ENCODE measurements around the gene ZWILCH. TPM values are rescaled to one million over a fixed set of nuclear protein-coding genes. Genes with fewer than 3 reads are reported as not detected.

ZWILCH gene
- total RNA-seq, 3 donors from 2014 or later (not counting 1 experiment from before 2014, with no cell fraction given) = 8.7 to 9.9 (median 9.7) TPM

DNA sequence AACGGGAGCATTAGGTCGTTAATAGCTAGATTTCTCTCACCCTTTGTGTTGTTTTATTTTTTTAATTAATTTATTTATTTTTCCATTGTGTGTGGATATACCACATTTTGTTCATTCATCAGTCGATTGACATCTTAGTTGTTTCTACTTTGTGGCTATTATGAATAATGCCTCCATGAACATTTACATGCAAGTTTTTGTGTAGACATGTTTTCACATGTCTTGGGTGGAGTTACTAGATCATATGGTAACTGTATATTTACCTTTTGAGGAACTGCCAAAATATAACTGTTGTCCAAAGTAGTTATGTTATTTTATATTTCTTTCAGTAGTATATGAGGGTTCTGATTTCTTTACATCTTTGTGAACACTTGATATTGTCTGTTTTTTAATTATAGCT lies 18.8 kb downstream of the ZWILCH start:
- ATAC-seq = no peak
- H3K36me3 ChIP-seq (ENCODE audit: control insufficient read depth, insufficient read depth, low read length) = peaks cover 21% of the 10 kb centered on the region
- Mint-ChIP-seq H3K36me3 (no peaks in the 10 kb centered on the region), H3K4me1 (no peaks in the 10 kb centered on the region), H3K27me3 (ENCODE audit: low read depth in 2 of 2) (no peaks in the 10 kb centered on the region), H3K4me3 (no peak overlapping the region), H3K9me3 (no peaks in the 10 kb centered on the region), H3K27ac (no peak overlapping the region)
- no peaks in the 10 kb centered on the region for H3K9me3 ChIP-seq (ENCODE audit: control insufficient read depth, insufficient read depth, low read length)
- no peak overlapping the region for H3K4me3 ChIP-seq (ENCODE audit: low read length)
- TF ChIP-seq, protein P1, sequence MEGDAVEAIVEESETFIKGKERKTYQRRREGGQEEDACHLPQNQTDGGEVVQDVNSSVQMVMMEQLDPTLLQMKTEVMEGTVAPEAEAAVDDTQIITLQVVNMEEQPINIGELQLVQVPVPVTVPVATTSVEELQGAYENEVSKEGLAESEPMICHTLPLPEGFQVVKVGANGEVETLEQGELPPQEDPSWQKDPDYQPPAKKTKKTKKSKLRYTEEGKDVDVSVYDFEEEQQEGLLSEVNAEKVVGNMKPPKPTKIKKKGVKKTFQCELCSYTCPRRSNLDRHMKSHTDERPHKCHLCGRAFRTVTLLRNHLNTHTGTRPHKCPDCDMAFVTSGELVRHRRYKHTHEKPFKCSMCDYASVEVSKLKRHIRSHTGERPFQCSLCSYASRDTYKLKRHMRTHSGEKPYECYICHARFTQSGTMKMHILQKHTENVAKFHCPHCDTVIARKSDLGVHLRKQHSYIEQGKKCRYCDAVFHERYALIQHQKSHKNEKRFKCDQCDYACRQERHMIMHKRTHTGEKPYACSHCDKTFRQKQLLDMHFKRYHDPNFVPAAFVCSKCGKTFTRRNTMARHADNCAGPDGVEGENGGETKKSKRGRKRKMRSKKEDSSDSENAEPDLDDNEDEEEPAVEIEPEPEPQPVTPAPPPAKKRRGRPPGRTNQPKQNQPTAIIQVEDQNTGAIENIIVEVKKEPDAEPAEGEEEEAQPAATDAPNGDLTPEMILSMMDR (IDR thresholded peaks at IDR 0.05) = no peak
- H3K27ac ChIP-seq (ENCODE audit: low read length) = no peak overlapping the region
- no peaks in the 10 kb centered on the region for H3K27me3 ChIP-seq (ENCODE audit: control insufficient read depth, insufficient read depth, low read length)
- no peaks in the 10 kb centered on the region for H3K4me1 ChIP-seq (ENCODE audit: control insufficient read depth, insufficient read depth, low read length)
- intact Hi-C loops (cut with micrococcal nuclease) = no loop called here
- DNase-seq = no peak
- WGBS (ENCODE audit: insufficient coverage) = no CpG with 5 or more reads among the region's 3 CpGs

DNA sequence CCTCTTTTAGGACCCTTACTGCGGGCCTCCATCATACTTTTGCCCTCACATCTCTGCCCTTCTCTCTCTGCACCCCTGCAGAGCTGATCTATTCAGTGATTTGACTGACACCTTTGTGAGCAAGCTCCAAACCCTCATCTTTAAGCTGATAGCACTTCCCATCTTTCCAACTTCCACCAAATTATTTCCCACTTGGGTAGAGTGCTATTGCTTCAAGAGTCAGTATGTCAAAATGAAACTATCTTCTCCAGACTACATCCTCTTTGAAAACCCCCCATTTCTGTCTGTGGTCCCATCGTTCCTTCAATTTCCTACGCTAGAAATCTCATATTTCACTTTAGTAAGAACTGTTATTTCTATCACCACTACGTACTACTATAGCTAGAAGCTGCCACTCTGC lies 19.7 kb downstream of the ZWILCH start:
- no peak for DNase-seq
- intact Hi-C loops (cut with micrococcal nuclease) = no loop called here
- Mint-ChIP-seq H3K4me3 (no peak overlapping the region), H3K36me3 (no peaks in the 10 kb centered on the region), H3K27ac (no peak overlapping the region), H3K4me1 (no peaks in the 10 kb centered on the region), H3K9me3 (no peaks in the 10 kb centered on the region), H3K27me3 (ENCODE audit: low read depth in 2 of 2) (no peaks in the 10 kb centered on the region)
- no peak overlapping the region for H3K27ac ChIP-seq (ENCODE audit: low read length)
- TF ChIP-seq, protein P1 (IDR thresholded peaks at IDR 0.05) = no peak
- no peak overlapping the region for H3K4me3 ChIP-seq (ENCODE audit: low read length)
- peaks cover 25% of the 10 kb centered on the region for H3K36me3 ChIP-seq (ENCODE audit: control insufficient read depth, insufficient read depth, low read length)
- WGBS (ENCODE audit: insufficient coverage) = 79% methylated on average over 3 of the region's 4 CpGs
- ATAC-seq = no peak
- no peaks in the 10 kb centered on the region for H3K9me3 ChIP-seq (ENCODE audit: control insufficient read depth, insufficient read depth, low read length)
- no peaks in the 10 kb centered on the region for H3K4me1 ChIP-seq (ENCODE audit: control insufficient read depth, insufficient read depth, low read length)
- H3K27me3 ChIP-seq (ENCODE audit: control insufficient read depth, insufficient read depth, low read length) = no peaks in the 10 kb centered on the region

DNA sequence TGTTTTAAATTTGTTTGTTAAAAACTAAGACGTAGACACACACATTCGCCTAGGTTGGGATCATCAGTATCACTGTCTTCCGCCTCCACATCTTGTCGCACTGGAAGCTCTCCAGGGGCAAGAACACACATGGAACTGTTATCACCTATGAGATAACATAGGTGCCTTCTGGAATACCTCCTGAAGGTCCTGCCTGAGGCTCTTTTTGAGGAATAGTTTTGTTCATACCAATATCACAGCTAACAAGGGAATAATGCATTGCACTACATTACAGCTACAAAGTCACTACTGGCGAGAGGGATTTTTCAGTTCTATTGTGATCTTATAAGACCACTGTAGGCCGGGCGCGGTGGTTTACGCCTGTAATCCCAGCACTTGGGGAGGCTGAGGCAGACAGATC lies 29.9 kb downstream of the ZWILCH start:
- Histone ChIP-seq H3K36me3 (ENCODE audit: control insufficient read depth, insufficient read depth, low read length) (peaks cover 12% of the 10 kb centered on the region), H3K27me3 (ENCODE audit: control insufficient read depth, insufficient read depth, low read length) (no peaks in the 10 kb centered on the region), H3K4me3 (ENCODE audit: low read length) (no peak overlapping the region), H3K9me3 (ENCODE audit: control insufficient read depth, insufficient read depth, low read length) (no peaks in the 10 kb centered on the region), H3K27ac (ENCODE audit: low read length) (no peak overlapping the region), H3K4me1 (ENCODE audit: control insufficient read depth, insufficient read depth, low read length) (no peaks in the 10 kb centered on the region)
- intact Hi-C loops (cut with micrococcal nuclease) = no loop called here
- H3K4me1 Mint-ChIP-seq = no peaks in the 10 kb centered on the region
- 87% methylated on average over 9 of the region's 9 CpGs for WGBS (ENCODE audit: insufficient coverage)
- H3K27me3 Mint-ChIP-seq (ENCODE audit: low read depth in 2 of 2) = no peaks in the 10 kb centered on the region
- ATAC-seq (no peak), DNase-seq (no peak)
- H3K9me3 Mint-ChIP-seq = no peaks in the 10 kb centered on the region
- no peak overlapping the region for H3K4me3 Mint-ChIP-seq
- peaks cover 14% of the 10 kb centered on the region for H3K36me3 Mint-ChIP-seq
- H3K27ac Mint-ChIP-seq = no peak overlapping the region
- TF ChIP-seq, protein P1 (IDR thresholded peaks at IDR 0.05) = no peak

DNA sequence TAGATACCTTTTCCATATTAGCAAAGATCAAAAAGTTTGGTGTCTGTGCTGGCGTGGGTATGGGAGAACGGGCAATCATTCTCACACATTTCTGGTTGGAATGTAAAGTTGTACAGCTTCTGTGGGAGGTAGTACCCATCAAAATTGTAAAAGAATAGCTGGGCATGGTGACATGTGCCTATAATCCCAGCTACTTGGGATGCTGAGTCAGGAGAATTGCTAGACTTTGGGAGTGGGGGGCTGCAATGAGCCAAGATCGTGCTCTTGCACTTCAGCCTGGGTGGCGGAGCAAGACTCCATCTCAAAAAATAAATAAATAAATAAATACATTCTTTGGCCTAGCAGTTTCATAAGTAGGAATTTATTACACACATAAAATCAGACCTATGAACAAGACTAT lies 37.8 kb downstream of the ZWILCH start:
- ATAC-seq = no peak
- Histone ChIP-seq H3K36me3 (ENCODE audit: control insufficient read depth, insufficient read depth, low read length) (peaks cover 8% of the 10 kb centered on the region), H3K4me3 (ENCODE audit: low read length) (no peak overlapping the region), H3K9me3 (ENCODE audit: control insufficient read depth, insufficient read depth, low read length) (no peaks in the 10 kb centered on the region), H3K4me1 (ENCODE audit: control insufficient read depth, insufficient read depth, low read length) (no peaks in the 10 kb centered on the region), H3K27ac (ENCODE audit: low read length) (no peak overlapping the region), H3K27me3 (ENCODE audit: control insufficient read depth, insufficient read depth, low read length) (no peaks in the 10 kb centered on the region)
- Mint-ChIP-seq H3K4me1 (no peaks in the 10 kb centered on the region), H3K36me3 (peaks cover 8% of the 10 kb centered on the region), H3K4me3 (no peak overlapping the region), H3K9me3 (no peaks in the 10 kb centered on the region), H3K27me3 (ENCODE audit: low read depth in 2 of 2) (no peaks in the 10 kb centered on the region), H3K27ac (no peak overlapping the region)
- WGBS (ENCODE audit: insufficient coverage) = 100% methylated on average over 2 of the region's 4 CpGs
- TF ChIP-seq, protein P1 (IDR thresholded peaks at IDR 0.05) = no peak
- intact Hi-C loops (cut with micrococcal nuclease) = no loop called here
- DNase-seq = no peak
